ENCODE measurements around the gene AHNAK. TPM values are rescaled to one million over a fixed set of nuclear protein-coding genes. Genes with fewer than 3 reads are reported as not detected.

AHNAK gene
- total RNA-seq, 1 donor from 2014 or later, result 809 TPM

DNA sequence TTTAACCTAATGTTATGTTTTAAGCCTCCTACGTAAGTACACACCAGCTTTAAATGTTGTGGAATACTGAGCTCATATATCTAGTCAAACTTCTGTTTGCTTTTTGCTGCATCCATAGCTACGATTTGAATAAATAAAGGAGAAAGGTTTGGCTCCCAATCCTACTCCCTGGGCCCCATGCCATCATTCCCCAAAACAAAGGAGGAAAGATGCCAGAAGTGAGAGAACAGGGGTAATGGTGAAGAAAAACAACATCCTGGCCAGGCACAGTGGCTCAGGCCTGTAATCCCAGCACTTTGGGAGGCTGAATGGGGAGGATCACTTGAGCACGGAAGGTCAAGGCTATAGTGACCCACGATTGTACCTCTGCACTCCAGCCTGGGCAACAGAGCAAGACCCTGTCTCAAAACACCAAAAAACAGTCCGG lies 101.3 kb downstream of the AHNAK start:
- H3K4me3 ChIP-seq, result no peak overlapping the region
- H3K27ac ChIP-seq, result peak overlapping the region; percentile 93
- no peaks in the 10 kb centered on the region for H3K27me3 ChIP-seq (ENCODE audit: low read depth)
- H3K4me1 ChIP-seq, result peaks cover 42% of the 10 kb centered on the region
- DNase-seq, result no peak
- intact Hi-C loops (cut with DNase I), result no loop called here
- TF ChIP-seq, protein P1, sequence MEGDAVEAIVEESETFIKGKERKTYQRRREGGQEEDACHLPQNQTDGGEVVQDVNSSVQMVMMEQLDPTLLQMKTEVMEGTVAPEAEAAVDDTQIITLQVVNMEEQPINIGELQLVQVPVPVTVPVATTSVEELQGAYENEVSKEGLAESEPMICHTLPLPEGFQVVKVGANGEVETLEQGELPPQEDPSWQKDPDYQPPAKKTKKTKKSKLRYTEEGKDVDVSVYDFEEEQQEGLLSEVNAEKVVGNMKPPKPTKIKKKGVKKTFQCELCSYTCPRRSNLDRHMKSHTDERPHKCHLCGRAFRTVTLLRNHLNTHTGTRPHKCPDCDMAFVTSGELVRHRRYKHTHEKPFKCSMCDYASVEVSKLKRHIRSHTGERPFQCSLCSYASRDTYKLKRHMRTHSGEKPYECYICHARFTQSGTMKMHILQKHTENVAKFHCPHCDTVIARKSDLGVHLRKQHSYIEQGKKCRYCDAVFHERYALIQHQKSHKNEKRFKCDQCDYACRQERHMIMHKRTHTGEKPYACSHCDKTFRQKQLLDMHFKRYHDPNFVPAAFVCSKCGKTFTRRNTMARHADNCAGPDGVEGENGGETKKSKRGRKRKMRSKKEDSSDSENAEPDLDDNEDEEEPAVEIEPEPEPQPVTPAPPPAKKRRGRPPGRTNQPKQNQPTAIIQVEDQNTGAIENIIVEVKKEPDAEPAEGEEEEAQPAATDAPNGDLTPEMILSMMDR (IDR thresholded peaks at IDR 0.05), result no peak
- ATAC-seq, result peak in 1 of 2 donors; percentile 43
- H3K9me3 ChIP-seq, result no peaks in the 10 kb centered on the region
- H3K36me3 ChIP-seq, result no peaks in the 10 kb centered on the region

DNA sequence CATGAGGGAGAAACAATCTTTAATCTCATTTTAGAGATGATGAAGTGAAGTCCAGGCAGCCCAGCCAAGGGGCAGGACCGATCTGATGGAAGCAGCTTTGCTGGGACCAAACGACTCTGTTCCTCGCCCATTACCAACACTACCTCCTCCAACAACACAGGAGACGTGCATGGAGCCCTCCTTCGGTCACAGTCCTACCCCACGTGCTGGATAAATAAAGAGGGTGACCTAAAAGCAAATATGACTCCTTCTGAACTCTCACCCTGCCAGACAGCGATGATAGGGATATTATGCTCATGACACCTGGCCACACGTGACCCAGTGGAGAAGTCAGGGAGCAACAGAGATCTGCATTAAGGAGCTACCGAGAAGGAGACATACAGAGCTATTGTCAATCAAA lies 101.8 kb downstream of the AHNAK start:
- intact Hi-C loops (cut with DNase I), result no loop called here
- peak; percentile 6 to 24 for ATAC-seq
- Histone ChIP-seq H3K36me3 (no peaks in the 10 kb centered on the region), H3K27me3 (ENCODE audit: low read depth) (no peaks in the 10 kb centered on the region), H3K9me3 (no peaks in the 10 kb centered on the region), H3K27ac (peak overlapping the region; percentile 93), H3K4me3 (peak overlapping the region; percentile 49), H3K4me1 (peaks cover 47% of the 10 kb centered on the region)
- no peak for DNase-seq
- TF ChIP-seq, protein P1 (IDR thresholded peaks at IDR 0.05), result no peak

DNA sequence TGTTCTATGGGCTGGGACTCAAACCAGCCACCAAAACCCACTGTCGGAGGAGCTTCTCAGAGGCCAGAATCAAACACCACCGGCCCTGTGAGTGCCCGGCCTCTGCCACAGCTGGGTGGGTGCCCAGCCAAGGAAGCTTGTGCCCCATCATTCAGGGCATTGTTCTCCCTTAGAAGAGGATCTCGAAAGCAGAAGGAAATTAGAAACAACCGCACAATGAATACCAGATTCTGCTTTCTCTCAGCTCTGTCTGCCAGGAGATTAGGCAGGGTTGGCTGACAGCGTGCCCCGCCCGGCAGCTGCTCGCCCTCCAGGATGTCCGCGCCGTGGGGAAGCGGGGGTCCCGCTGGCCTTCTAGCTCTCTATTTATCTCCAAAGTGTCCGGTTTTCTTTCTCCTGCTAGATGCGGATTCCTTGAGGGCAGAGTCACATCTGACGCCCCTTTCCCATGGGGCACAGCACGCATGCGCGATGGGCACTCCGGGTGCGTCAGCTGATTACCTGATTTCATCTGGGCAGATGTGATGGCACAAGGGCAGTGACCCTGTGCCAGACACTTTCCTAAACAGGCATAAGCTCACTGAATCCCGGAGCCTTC lies 102.3 kb downstream of the AHNAK start:
- TF ChIP-seq, protein P1 (IDR thresholded peaks at IDR 0.05), result no peak
- Histone ChIP-seq H3K27me3 (ENCODE audit: low read depth) (no peaks in the 10 kb centered on the region), H3K4me3 (peak overlapping the region; percentile 49), H3K27ac (peak overlapping the region; percentile 93), H3K36me3 (no peaks in the 10 kb centered on the region), H3K9me3 (no peaks in the 10 kb centered on the region), H3K4me1 (peaks cover 51% of the 10 kb centered on the region)
- DNase-seq (peak; percentile 69), ATAC-seq (peak; percentile 67 to 80)
- intact Hi-C loops (cut with DNase I), result no loop called here

DNA sequence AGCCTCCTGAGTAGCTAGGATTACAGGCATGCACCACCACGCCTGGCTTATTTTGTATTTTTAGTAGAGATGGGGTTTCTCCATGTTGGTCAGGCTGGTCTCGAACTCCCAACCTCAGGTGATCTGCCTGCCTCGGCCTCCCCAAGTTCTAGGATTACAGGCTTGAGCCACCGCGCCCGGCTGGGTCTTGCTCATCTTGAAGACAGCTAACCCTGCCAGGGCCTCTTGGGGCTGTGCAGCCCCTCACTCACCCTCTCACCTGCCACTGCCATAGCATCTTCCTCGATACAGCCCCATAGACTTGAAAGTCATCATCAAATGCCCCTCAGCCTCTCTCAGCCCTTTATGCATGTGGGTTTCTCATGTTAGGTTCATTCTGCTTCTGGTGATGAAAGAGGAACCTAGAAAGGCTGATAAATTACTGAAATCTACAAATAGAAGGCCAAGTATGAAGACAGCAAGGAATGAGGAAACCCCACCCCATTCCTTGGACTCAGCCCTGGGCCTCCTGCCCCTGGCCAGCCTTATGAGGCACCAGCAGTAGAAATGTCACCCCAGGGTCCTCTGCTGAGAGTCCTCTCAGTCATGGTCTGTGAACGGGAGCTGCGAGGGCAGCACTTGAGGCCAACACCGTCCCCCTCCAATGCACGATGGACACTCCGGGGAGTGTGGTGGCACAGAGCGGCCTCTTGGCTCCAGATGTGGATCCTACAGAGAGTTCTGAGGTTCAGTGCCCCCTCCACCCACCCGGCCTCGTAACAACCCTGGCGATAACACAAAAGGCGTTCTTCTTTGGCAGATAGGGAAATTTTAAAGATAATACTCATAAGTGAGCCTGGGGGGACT lies 103.0 kb downstream of the AHNAK start:
- H3K36me3 ChIP-seq, result no peaks in the 10 kb centered on the region
- peak; percentile 52 to 71 for ATAC-seq
- peak overlapping the region; percentile 49 for H3K4me3 ChIP-seq
- peak overlapping the region; percentile 93 for H3K27ac ChIP-seq
- no peaks in the 10 kb centered on the region for H3K27me3 ChIP-seq (ENCODE audit: low read depth)
- intact Hi-C loops (cut with DNase I), result no loop called here
- H3K9me3 ChIP-seq, result no peaks in the 10 kb centered on the region
- peaks cover 51% of the 10 kb centered on the region for H3K4me1 ChIP-seq
- no peak for DNase-seq
- TF ChIP-seq, protein P1 (IDR thresholded peaks at IDR 0.05), result no peak

DNA sequence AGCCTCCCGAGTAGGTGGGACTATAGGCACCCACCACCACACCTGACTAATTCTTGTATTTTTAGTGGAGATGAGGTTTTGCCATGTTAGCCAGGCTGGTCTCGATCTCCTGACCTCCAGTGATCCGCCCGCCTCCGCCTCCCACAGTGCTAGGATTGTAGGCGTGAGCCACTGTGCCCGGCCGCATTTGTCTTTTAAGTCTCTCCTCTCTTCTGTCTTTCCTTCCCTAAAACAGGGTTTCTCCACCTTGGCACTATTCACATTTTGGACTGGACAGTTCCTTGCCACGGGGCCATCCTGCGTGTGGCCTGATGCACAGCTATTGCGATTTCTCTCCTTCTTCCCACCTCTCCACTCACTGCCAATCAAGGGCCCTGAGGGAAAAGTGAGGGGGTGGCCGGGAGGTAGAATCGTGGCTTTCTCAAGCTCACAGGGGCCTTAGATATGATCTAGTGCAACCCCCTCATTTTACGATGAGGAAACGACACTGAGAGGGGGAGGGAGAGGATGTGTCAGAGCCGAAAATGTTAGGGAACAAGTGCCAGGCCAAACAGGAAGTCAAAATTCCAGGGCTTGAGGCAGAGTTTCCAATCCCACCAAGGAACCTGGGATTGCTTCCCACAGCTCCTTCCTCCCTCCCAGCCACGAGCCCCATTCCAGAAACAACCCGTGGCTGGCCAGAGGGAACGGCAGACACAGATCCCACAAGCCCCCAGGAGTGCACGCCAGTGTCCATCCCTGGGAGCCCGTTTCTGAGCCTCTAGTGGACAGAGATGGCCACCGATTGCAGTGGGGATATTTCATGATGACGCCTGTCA lies 106.6 kb downstream of the AHNAK start:
- intact Hi-C loops (cut with DNase I), result no loop called here
- Histone ChIP-seq H3K4me3 (no peak overlapping the region), H3K36me3 (no peaks in the 10 kb centered on the region), H3K27ac (peak overlapping the region; percentile 79), H3K4me1 (peaks cover 49% of the 10 kb centered on the region), H3K9me3 (no peaks in the 10 kb centered on the region), H3K27me3 (ENCODE audit: low read depth) (no peaks in the 10 kb centered on the region)
- TF ChIP-seq, protein P1 (IDR thresholded peaks at IDR 0.05), result no peak
- DNase-seq (no peak), ATAC-seq (peak in 1 of 2 donors; percentile 28)

All from lower lobe of right lung (tissue), 2 donors.